Heart left ventricle (tissue), 13 donors: Measurements from ENCODE around the gene OR8B2.

Source experiments
- POLR2A ChIP-seq, 2 donors: fragments of 450-650 bp; IDR thresholded peaks; one replicate each; pipeline ENCODE4 v1.6.1; 2017; ENCODE audit warnings: antibody characterized with exemption in 2 of 2, mild to moderate bottlenecking in 2 of 2, moderate library complexity in 2 of 2
- TF ChIP-seq, protein P1 (sequence below), 12 donors: fragments of 200-600 bp; sonication (generic) in 4 of 12; IDR thresholded peaks; one replicate each; pipeline versions ENCODE4 v1.5.0 to v1.8.0; 2018 to 2022; ENCODE audit warnings: antibody characterized with exemption in 12 of 12, mild to moderate bottlenecking in 5 of 12
- donor health status: ischemic (EF 13 %, LVEDD 7.1; RV severe dilation, severe dysfunction).
- donor health status: DM: no; HTN: yes; CAD: no.
- donor health status: DM: no; HTN: no; CAD: no.
- donor health status: ischemic (EF 25% LVEDD 6.9; RV normal size, moderate dysfunction).
- donor health status: ischemic (EF 25% LVEDD 5.7; RV mildly dilated, moderate dysfunction).
- donor health status: ischemic (EF 35%, LVEDD 5.7; RV mildly dilated, moderate dysfunction).
- donor health status: nonischemic (EF 11% LVEDD 7.7; RV severe dilation, severe dysfunction).
- donor health status: DM: yes; HTN: yes; CAD: no.
- donor health status: PGD.
- donor health status: ischemic (EF 29% LVEDD 5.4; RV normal size, mild dysfunction).
- donor health status: nonischemic (EF 23%, LVEDD 6.1; RV moderate dilation, normal function).

DNA sequence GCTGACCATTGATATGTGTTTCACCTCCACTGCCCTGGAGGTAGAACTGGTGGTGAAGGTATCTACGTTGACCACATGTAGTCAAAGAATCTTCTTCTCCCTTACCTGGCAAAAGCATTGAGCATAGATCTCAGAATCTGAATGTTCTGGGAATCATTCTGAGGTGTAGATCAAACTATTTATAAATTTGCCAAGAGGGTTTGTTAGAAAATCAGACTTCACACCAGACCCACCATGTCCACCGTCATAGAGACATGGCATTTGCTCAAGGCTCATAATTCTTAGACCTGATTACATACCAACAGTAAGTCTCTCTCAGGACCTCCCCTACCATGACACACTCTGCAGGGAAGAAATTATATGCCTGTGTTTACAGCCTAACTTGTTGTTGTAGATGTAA is at the start of gene OR8B2:
- TF ChIP-seq, protein P1, sequence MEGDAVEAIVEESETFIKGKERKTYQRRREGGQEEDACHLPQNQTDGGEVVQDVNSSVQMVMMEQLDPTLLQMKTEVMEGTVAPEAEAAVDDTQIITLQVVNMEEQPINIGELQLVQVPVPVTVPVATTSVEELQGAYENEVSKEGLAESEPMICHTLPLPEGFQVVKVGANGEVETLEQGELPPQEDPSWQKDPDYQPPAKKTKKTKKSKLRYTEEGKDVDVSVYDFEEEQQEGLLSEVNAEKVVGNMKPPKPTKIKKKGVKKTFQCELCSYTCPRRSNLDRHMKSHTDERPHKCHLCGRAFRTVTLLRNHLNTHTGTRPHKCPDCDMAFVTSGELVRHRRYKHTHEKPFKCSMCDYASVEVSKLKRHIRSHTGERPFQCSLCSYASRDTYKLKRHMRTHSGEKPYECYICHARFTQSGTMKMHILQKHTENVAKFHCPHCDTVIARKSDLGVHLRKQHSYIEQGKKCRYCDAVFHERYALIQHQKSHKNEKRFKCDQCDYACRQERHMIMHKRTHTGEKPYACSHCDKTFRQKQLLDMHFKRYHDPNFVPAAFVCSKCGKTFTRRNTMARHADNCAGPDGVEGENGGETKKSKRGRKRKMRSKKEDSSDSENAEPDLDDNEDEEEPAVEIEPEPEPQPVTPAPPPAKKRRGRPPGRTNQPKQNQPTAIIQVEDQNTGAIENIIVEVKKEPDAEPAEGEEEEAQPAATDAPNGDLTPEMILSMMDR (IDR thresholded peaks at IDR 0.05) = no peak
- TF ChIP-seq POLR2A (IDR thresholded peaks at IDR 0.05) = no peak
